Stimulated activated naive CD8-positive, alpha-beta T cell treated with anti-CD3 and anti-CD28 coated beads, Interleukin-15, Interleukin-2, amounts not matched to agents 100 U/mL and 50 U/mL, for 24 hours (primary cell): ENCODE measurements around the gene OR5AU1.
A peak's percentile ranks its signal among the peaks of the same experiment; 100 is the strongest.

Experiments
- ATAC-seq: fragments of 150-1000 bp; cut with Tn5 transposase; one replicate; pipeline ENCODE4 v1.10.0; 2021
- DNase-seq: peaks from one replicate; pipeline ENCODE4 v3.0.0; 2021

The OR5AU1 gene

GRCh38 chr14:21107283-21107800 is 48.5 kb downstream of the OR5AU1 start:
- DNase-seq (no peak), ATAC-seq (no peak)

GRCh38 chr14:21106498-21107282 is 49.2 kb downstream of the OR5AU1 start:
- DNase-seq (peak; percentile 82), ATAC-seq (no peak)

- ATAC-seq = no peak
- no peak for DNase-seq
These were observed 49.7 kb downstream of the OR5AU1 start for GRCh38 chr14:21106176-21106497.

GRCh38 chr14:21105095-21105494 is 50.8 kb downstream of the OR5AU1 start:
- no peak for DNase-seq

More at GRCh38 chr14:21105095-21105494, 50.8 kb downstream of the OR5AU1 start:
- ATAC-seq = no peak
